Rectal smooth muscle tissue (tissue), 1 donor: Measurements from ENCODE around the gene TRIM65.

Experiments
- H3K27ac ChIP-seq: one replicate; pipeline ENCODE4 v1.7.0; 2013; ENCODE audit warnings: low read depth, low read length, inconsistent platforms
- H3K27me3 ChIP-seq: one replicate; pipeline ENCODE4 v1.7.0; 2013; ENCODE audit warnings: low read length; ENCODE audit not compliant: control insufficient read depth, insufficient read depth
- H3K36me3 ChIP-seq: one replicate; pipeline ENCODE4 v1.7.0; 2013; ENCODE audit warnings: low read length; ENCODE audit not compliant: control insufficient read depth, insufficient read depth
- H3K4me1 ChIP-seq: one replicate; pipeline ENCODE4 v1.7.0; 2013; ENCODE audit warnings: low read length; ENCODE audit not compliant: control insufficient read depth, insufficient read depth
- H3K4me3 ChIP-seq: one replicate; pipeline ENCODE4 v1.7.0; 2013; ENCODE audit warnings: low read length
- H3K9ac ChIP-seq: one replicate; pipeline ENCODE4 v1.7.0; 2013; ENCODE audit warnings: low read length

The TRIM65 gene

GRCh38 chr17:75925912-75926311, 29.2 kb upstream of the TRIM65 start:
- H3K27ac ChIP-seq: no peak overlapping the region
- H3K36me3 ChIP-seq: peaks cover 4% of the 10 kb centered on the region
- H3K4me3 ChIP-seq: no peak overlapping the region
- H3K9ac ChIP-seq: no peak overlapping the region
- no peaks in the 10 kb centered on the region for H3K4me1 ChIP-seq
- no peaks in the 10 kb centered on the region for H3K27me3 ChIP-seq

- Histone ChIP-seq H3K4me1 (no peaks in the 10 kb centered on the region), H3K27me3 (no peaks in the 10 kb centered on the region), H3K27ac (no peak overlapping the region), H3K36me3 (peaks cover 4% of the 10 kb centered on the region), H3K4me3 (no peak overlapping the region), H3K9ac (no peak overlapping the region)
Measured at GRCh38 chr17:75925103-75925502, 28.4 kb upstream of the TRIM65 start.

GRCh38 chr17:75922963-75923874, 26.5 kb upstream of the TRIM65 start:
- H3K27me3 ChIP-seq: no peaks in the 10 kb centered on the region

GRCh38 chr17:75922173-75922961, 25.6 kb upstream of the TRIM65 start:
- no peak overlapping the region for H3K27ac ChIP-seq
- no peaks in the 10 kb centered on the region for H3K4me1 ChIP-seq
- no peak overlapping the region for H3K9ac ChIP-seq
- H3K4me3 ChIP-seq: no peak overlapping the region
- no peaks in the 10 kb centered on the region for H3K27me3 ChIP-seq
- H3K36me3 ChIP-seq: no peaks in the 10 kb centered on the region

More at GRCh38 chr17:75922963-75923874, 26.5 kb upstream of the TRIM65 start:
- Histone ChIP-seq H3K27ac (no peak overlapping the region), H3K4me1 (no peaks in the 10 kb centered on the region), H3K36me3 (peaks cover 4% of the 10 kb centered on the region), H3K9ac (no peak overlapping the region), H3K4me3 (no peak overlapping the region)

GRCh38 chr17:75921596-75921995, 24.8 kb upstream of the TRIM65 start:
- no peak overlapping the region for H3K9ac ChIP-seq
- H3K4me1 ChIP-seq: no peaks in the 10 kb centered on the region
- no peaks in the 10 kb centered on the region for H3K36me3 ChIP-seq

GRCh38 chr17:75920045-75920560, 23.4 kb upstream of the TRIM65 start:
- H3K36me3 ChIP-seq: no peaks in the 10 kb centered on the region
- no peak overlapping the region for H3K9ac ChIP-seq
- no peaks in the 10 kb centered on the region for H3K4me1 ChIP-seq
- no peak overlapping the region for H3K4me3 ChIP-seq
- no peaks in the 10 kb centered on the region for H3K27me3 ChIP-seq
- no peak overlapping the region for H3K27ac ChIP-seq

More at GRCh38 chr17:75921596-75921995, 24.8 kb upstream of the TRIM65 start:
- Histone ChIP-seq H3K4me3 (no peak overlapping the region), H3K27ac (no peak overlapping the region), H3K27me3 (no peaks in the 10 kb centered on the region)

- H3K27me3 ChIP-seq: no peaks in the 10 kb centered on the region
- H3K27ac ChIP-seq: no peak overlapping the region
- H3K9ac ChIP-seq: no peak overlapping the region
- no peaks in the 10 kb centered on the region for H3K36me3 ChIP-seq
- H3K4me3 ChIP-seq: no peak overlapping the region
- no peaks in the 10 kb centered on the region for H3K4me1 ChIP-seq
Measured at GRCh38 chr17:75919611-75920010, 22.9 kb upstream of the TRIM65 start.

GRCh38 chr17:75917917-75918445, 21.2 kb upstream of the TRIM65 start:
- Histone ChIP-seq H3K4me1 (no peaks in the 10 kb centered on the region), H3K36me3 (no peaks in the 10 kb centered on the region)

GRCh38 chr17:75917141-75917916, 20.6 kb upstream of the TRIM65 start:
- H3K27me3 ChIP-seq: no peaks in the 10 kb centered on the region
- H3K4me3 ChIP-seq: no peak overlapping the region
- H3K36me3 ChIP-seq: no peaks in the 10 kb centered on the region
- H3K27ac ChIP-seq: no peak overlapping the region
- H3K4me1 ChIP-seq: no peaks in the 10 kb centered on the region
- H3K9ac ChIP-seq: no peak overlapping the region

More at GRCh38 chr17:75917917-75918445, 21.2 kb upstream of the TRIM65 start:
- Histone ChIP-seq H3K27me3 (no peaks in the 10 kb centered on the region), H3K9ac (no peak overlapping the region), H3K27ac (no peak overlapping the region), H3K4me3 (no peak overlapping the region)

- Histone ChIP-seq H3K9ac (no peak overlapping the region), H3K4me1 (no peaks in the 10 kb centered on the region), H3K27me3 (no peaks in the 10 kb centered on the region), H3K4me3 (no peak overlapping the region), H3K27ac (no peak overlapping the region), H3K36me3 (peaks cover 3% of the 10 kb centered on the region)
Measured at GRCh38 chr17:75915268-75915667, 18.5 kb upstream of the TRIM65 start.

- Histone ChIP-seq H3K9ac (no peak overlapping the region), H3K4me1 (no peaks in the 10 kb centered on the region), H3K36me3 (peaks cover 3% of the 10 kb centered on the region), H3K27ac (no peak overlapping the region), H3K27me3 (no peaks in the 10 kb centered on the region), H3K4me3 (no peak overlapping the region)
Measured at GRCh38 chr17:75914643-75915267, 18.0 kb upstream of the TRIM65 start.
